Activated naive CD4-positive, alpha-beta T cell (primary cell): ENCODE data around the gene HAUS6.
"Not testable (repeated sequence)": the region's sequence is repeated elsewhere in the genome, so short reads cannot be mapped to it uniquely, and the experiment has no call there.

Experiments used
- DNase-seq, 4 experiments: peaks; one replicate each; lab custom pipeline; 2025; lab: John Stamatoyannopoulos, UW

HAUS6 gene

GRCh38 chr9:19116107-19116790 lies 13.5 kb upstream of the HAUS6 start:
- no peak for DNase-seq

- DNase-seq, result no peak
Measured at GRCh38 chr9:19114680-19115270, 12.1 kb upstream of the HAUS6 start.

GRCh38 chr9:19113964-19114679 lies 11.4 kb upstream of the HAUS6 start:
- no peak for DNase-seq

GRCh38 chr9:19113064-19113611 lies 10.4 kb upstream of the HAUS6 start:
- not testable (repeated sequence) for DNase-seq

- no peak for DNase-seq
Measured at GRCh38 chr9:19108038-19108437, 5.3 kb upstream of the HAUS6 start.

GRCh38 chr9:19104515-19105282 lies 2.0 kb upstream of the HAUS6 start:
- no peak for DNase-seq

GRCh38 chr9:19102181-19102630 lies 498 bp downstream of the HAUS6 start:
- peak in 3 of 4 experiments; percentile 16 to 28 (median 26) for DNase-seq

- DNase-seq, result no peak
Measured at GRCh38 chr9:19101203-19101602, 1.5 kb downstream of the HAUS6 start.

GRCh38 chr9:19097431-19097830 lies 5.3 kb downstream of the HAUS6 start:
- not testable (repeated sequence) for DNase-seq

GRCh38 chr9:19087106-19088000 lies 15.4 kb downstream of the HAUS6 start:
- no peak for DNase-seq

GRCh38 chr9:19085295-19085694 lies 17.4 kb downstream of the HAUS6 start:
- no peak for DNase-seq

GRCh38 chr9:19074836-19075235 lies 27.9 kb downstream of the HAUS6 start:
- no peak for DNase-seq

GRCh38 chr9:19074229-19074628 lies 28.5 kb downstream of the HAUS6 start:
- no peak for DNase-seq

GRCh38 chr9:19057033-19057432 lies 45.7 kb downstream of the HAUS6 start:
- DNase-seq, result no peak

GRCh38 chr9:19050637-19051591 lies 51.8 kb downstream of the HAUS6 start:
- no peak for DNase-seq

GRCh38 chr9:19049917-19050636 lies 52.6 kb downstream of the HAUS6 start:
- no peak for DNase-seq

- DNase-seq, result peak; percentile 78 to 92 (median 88)
Measured at GRCh38 chr9:19048966-19049916, 53.5 kb downstream of the HAUS6 start, which contains the start of gene RRAGA. Gene RRAGA (plus strand): TSS chr9:19049427. CDS start chr9:19049660, 233 bp downstream.

GRCh38 chr9:19036611-19037010 lies 66.1 kb downstream of the HAUS6 start:
- DNase-seq, result no peak
